Keratinocyte (primary cell): ENCODE measurements around the gene EML2. TPM values are rescaled to one million over a fixed set of nuclear protein-coding genes. Genes with fewer than 3 reads are reported as not detected.
A peak's percentile ranks its signal among the peaks of the same experiment; 100 is the strongest.

ENCODE experiments used
- DNase-seq: peaks from one replicate; pipeline ENCODE4 v3.0.0-alpha.2; 2011; ENCODE audit warnings: low read depth, missing footprints, low spot score
- FAIRE-seq: peaks from 2 replicates; lab custom pipeline; 2011; peaks lifted over from hg19 to GRCh38; lab: Jason Lieb, UNC
- H2AFZ ChIP-seq: 2 replicates; pipeline ENCODE4 v1.6.0; 2012; ENCODE audit warnings: low read length, control low read depth, inconsistent platforms; ENCODE audit not compliant: control insufficient read depth
- H3K27ac ChIP-seq: 2 replicates; pipeline ENCODE4 v1.5.1; 2011; ENCODE audit warnings: low read length; ENCODE audit not compliant: control insufficient read depth, insufficient read depth
- H3K27me3 ChIP-seq: 3 replicates; pipeline ENCODE4 v1.6.0; 2011; ENCODE audit warnings: low read length; ENCODE audit not compliant: control insufficient read depth, insufficient read depth; ENCODE audit errors: extremely low read depth
- H3K36me3 ChIP-seq, 2 experiments: 2 replicates in 1 of 2; 3 replicates in 1 of 2; pipeline ENCODE4 v1.5.1; 2011; ENCODE audit warnings: low read length in 2 of 2, mild to moderate bottlenecking in 1 of 2; ENCODE audit not compliant: control insufficient read depth in 2 of 2, insufficient read depth in 2 of 2; ENCODE audit errors: extremely low read depth in 1 of 2
- H3K4me1 ChIP-seq: 3 replicates; pipeline ENCODE4 v1.5.1; 2011; ENCODE audit warnings: low read length; ENCODE audit not compliant: control insufficient read depth, insufficient read depth; ENCODE audit errors: extremely low read depth
- H3K4me2 ChIP-seq: 3 replicates; pipeline ENCODE4 v1.6.0; 2011; ENCODE audit warnings: low read depth, low read length; ENCODE audit not compliant: control insufficient read depth, insufficient read depth; ENCODE audit errors: extremely low read depth
- H3K4me3 ChIP-seq, 3 experiments: fragments of 200-600 bp in 1 of 3; sonication (generic) in 1 of 3; 2 replicates in 2 of 3; 3 replicates in 1 of 3; pipeline ENCODE4 v1.5.1; 2011 to 2016; ENCODE audit warnings: low read length in 3 of 3, mild to moderate bottlenecking in 3 of 3, control low read depth in 2 of 3, inconsistent platforms in 1 of 3, low read depth in 1 of 3, mixed read lengths in 1 of 3, mixed run types in 1 of 3, moderate library complexity in 1 of 3; ENCODE audit not compliant: control insufficient read depth in 2 of 3, insufficient read depth in 2 of 3; ENCODE audit errors: extremely low read depth in 1 of 3
- H3K79me2 ChIP-seq: 2 replicates; pipeline ENCODE4 v1.6.0; 2012; ENCODE audit warnings: low read length; ENCODE audit not compliant: control insufficient read depth, insufficient read depth
- H3K9ac ChIP-seq: 3 replicates; pipeline ENCODE4 v1.6.0; 2011; ENCODE audit warnings: low read length; ENCODE audit not compliant: control insufficient read depth, insufficient read depth; ENCODE audit errors: extremely low read depth
- H3K9me1 ChIP-seq: 3 replicates; pipeline ENCODE4 v1.6.0; 2011; ENCODE audit warnings: low read length; ENCODE audit not compliant: control insufficient read depth, insufficient read depth; ENCODE audit errors: extremely low read depth
- H3K9me3 ChIP-seq: 2 replicates; pipeline ENCODE4 v1.5.1; 2012; ENCODE audit warnings: low read depth, low read length; ENCODE audit not compliant: control insufficient read depth
- H4K20me1 ChIP-seq: 3 replicates; pipeline ENCODE4 v1.6.0; 2011; ENCODE audit warnings: low read length; ENCODE audit not compliant: control insufficient read depth, insufficient read depth; ENCODE audit errors: extremely low read depth
- EZH2 ChIP-seq: IDR thresholded peaks from one replicate; pipeline ENCODE4 v1.6.1; 2012; ENCODE audit warnings: inconsistent platforms, mild to moderate bottlenecking, low read length, moderate library complexity
- dilution Hi-C: fragments of 300-500 bp; cut with MboI; formaldehyde crosslinking; loops from one replicate; pipeline ENCODE4 v1.7.0; 2020; ENCODE audit warnings: low sequenced_read_pairs; ENCODE audit not compliant: extremely low pct_ligation_motif_present
- polyA plus RNA-seq, 5 experiments: library from polyadenylated mRNA; depleted of rRNA in 3 of 5; stranded (reverse) in 3 of 5; stranded (forward) in 1 of 5; unstranded in 1 of 5; fragments of >200 nt; gene quantifications; 1 replicate in 1 of 5; 2 replicates in 3 of 5; 3 replicates in 1 of 5; pipeline versions ENCODE4 v1.2.1 to v1.2.3, GENCODE V29; 2011 to 2012; ENCODE audit warnings: missing spikeins in 2 of 5, low read depth in 1 of 5, low replicate concordance in 1 of 5
- TF ChIP-seq, protein P1 (sequence below), 3 experiments: IDR thresholded peaks in 1 of 3; conservative IDR thresholded peaks in 1 of 3; optimal IDR thresholded peaks in 1 of 3; 2 replicates in 2 of 3; 3 replicates in 1 of 3; pipeline versions ENCODE3 to v1.5.1; 2011; ENCODE audit warnings: low read length in 3 of 3, mild to moderate bottlenecking in 3 of 3, moderate library complexity in 2 of 3, control low read depth in 1 of 3, inconsistent platforms in 1 of 3; ENCODE audit not compliant: insufficient read depth in 2 of 3; ENCODE audit errors: extremely low read depth in 1 of 3

EML2 gene
- polyA plus RNA-seq, 1 donor (not counting 4 experiments of a cell fraction or from before 2014, with no cell fraction given), result 43.4 TPM

DNA sequence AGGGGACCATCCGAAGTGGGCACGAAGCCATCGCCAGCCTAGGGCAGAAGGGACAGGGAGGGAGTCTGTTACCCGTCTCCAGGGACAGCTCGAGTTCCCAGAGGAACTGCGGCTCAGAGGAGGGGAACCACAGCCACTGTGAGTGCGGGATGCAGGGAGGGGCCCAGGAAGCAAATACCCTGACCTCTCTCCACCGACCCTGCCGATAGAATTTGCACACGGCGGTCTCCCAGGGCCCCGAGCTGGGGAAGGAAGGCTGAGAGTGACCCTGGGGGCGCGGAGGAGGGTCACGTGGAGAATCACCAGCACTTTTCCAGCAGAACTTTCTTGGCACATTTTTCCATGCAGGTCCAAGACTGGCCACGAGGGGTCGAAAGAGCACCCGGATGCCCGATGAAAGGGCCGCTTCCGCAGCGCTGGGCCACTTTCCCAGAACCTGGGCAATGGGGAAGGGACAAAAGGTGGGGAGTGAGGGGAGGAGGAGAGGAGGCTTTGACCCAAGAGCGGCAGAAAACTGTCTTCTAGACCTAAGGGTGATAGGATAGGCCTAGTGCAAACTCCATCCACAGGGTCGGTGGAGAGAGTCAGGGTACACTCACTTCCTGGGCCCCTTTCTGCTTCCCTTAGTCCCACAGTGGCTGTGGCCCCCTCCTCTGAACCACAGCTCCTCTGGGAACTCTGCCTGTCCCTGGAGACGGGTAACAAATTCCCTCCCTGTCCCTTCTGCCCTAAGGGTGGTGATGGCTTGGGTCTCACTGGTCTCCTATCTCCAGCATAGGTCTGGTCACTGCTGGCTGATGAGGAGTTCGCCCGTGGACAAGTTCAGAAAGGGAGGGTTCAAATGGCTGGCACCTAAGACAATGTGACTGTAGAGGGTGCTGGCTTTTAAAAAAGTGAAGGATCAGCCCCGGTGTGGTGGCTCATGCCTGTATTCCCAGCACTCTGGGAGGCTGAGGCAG is 31.8 kb downstream of the EML2 start:
- no peaks in the 10 kb centered on the region for H4K20me1 ChIP-seq
- DNase-seq (no peak), FAIRE-seq (peak; percentile 39)
- peaks cover 8% of the 10 kb centered on the region for H3K4me1 ChIP-seq
- peak overlapping the region; percentile 33 for H3K9ac ChIP-seq
- H3K79me2 ChIP-seq, result no peaks in the 10 kb centered on the region
- no peak overlapping the region for H3K27ac ChIP-seq
- H3K36me3 ChIP-seq, result peaks cover 6 to 11% of the 10 kb centered on the region in 2 experiments
- no peak for TF ChIP-seq EZH2
- TF ChIP-seq, protein P1, sequence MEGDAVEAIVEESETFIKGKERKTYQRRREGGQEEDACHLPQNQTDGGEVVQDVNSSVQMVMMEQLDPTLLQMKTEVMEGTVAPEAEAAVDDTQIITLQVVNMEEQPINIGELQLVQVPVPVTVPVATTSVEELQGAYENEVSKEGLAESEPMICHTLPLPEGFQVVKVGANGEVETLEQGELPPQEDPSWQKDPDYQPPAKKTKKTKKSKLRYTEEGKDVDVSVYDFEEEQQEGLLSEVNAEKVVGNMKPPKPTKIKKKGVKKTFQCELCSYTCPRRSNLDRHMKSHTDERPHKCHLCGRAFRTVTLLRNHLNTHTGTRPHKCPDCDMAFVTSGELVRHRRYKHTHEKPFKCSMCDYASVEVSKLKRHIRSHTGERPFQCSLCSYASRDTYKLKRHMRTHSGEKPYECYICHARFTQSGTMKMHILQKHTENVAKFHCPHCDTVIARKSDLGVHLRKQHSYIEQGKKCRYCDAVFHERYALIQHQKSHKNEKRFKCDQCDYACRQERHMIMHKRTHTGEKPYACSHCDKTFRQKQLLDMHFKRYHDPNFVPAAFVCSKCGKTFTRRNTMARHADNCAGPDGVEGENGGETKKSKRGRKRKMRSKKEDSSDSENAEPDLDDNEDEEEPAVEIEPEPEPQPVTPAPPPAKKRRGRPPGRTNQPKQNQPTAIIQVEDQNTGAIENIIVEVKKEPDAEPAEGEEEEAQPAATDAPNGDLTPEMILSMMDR (optimal IDR thresholded peaks at IDR 0.05 in 1 of 3, IDR thresholded peaks at IDR 0.05 in 1 of 3, conservative IDR thresholded peaks at IDR 0.05 in 1 of 3; ENCODE audit: extremely low read depth in 1 of 3, insufficient read depth in 2 of 3, low read length in 3 of 3), result peak; percentile 81 to 91 (median 89)
- dilution Hi-C loops, result no loop called here
- peak overlapping the region; percentile 68 for H2AFZ ChIP-seq
- no peaks in the 10 kb centered on the region for H3K9me3 ChIP-seq
- H3K9me1 ChIP-seq, result no peaks in the 10 kb centered on the region
- H3K27me3 ChIP-seq, result peaks cover 2% of the 10 kb centered on the region
- peak overlapping the region; percentile 8 for H3K4me2 ChIP-seq
- H3K4me3 ChIP-seq, result peak overlapping the region in 1 of 3 experiments; percentile 31

DNA sequence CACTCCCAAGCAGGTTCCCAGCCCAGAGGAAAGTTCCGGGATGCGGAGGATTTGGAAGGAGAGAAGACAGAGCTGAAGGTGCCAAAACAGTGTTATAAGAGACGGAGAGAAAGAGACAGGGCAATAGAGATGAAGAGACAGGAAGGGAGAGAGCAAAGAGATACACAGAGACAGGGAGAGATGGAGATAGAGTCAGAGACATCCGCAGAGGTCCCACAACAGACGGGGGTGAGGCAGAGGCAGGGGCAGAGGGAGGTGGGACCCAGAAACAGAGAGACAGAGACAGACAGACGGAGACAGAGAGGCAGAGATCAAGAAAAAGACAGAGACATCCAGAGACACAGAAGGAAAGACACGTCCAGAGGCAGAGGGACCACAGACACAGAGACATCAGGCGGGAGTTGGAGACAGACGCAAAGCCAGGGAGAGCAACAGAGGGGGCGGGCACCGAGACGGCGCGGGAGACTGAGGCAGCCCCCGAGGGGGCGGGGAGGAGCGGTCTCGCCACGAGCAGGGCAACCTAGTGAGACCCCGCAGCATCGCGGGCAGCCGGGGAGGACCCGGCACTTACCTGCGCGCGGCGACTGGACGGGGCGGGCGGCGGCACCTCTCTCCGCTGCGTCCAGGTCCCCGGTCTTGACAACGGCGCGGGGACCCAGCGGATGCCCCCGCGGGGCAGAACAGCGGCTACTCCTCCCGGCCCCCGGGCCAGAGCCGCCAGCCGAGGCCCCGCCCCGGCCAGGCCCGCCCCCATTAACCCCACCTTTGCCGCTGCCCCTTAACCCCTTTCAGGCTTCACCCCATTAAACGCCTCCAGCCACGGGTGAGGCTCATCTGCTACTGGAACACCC is 37.4 kb downstream of the EML2 start, which contains the start of gene GPR4:
Gene GPR4, minus strand, starts transcription at position 689 of the 851 bp plus-strand sequence. CDS start 10,346 bp downstream, outside the sequence.
- no peaks in the 10 kb centered on the region for H4K20me1 ChIP-seq
- no peak within 1 kb of the TSS for H3K9ac ChIP-seq
- H3K79me2 ChIP-seq, result no peaks in the 10 kb centered on the region
- no peak within 1 kb of the TSS for H2AFZ ChIP-seq
- dilution Hi-C loops, result no loop called here
- H3K9me1 ChIP-seq, result no peaks in the 10 kb centered on the region
- H3K4me1 ChIP-seq, result peaks cover 7% of the 10 kb centered on the region
- H3K27ac ChIP-seq, result no peak within 1 kb of the TSS
- FAIRE-seq (no peak), DNase-seq (no peak)
- no peaks in the 10 kb centered on the region for H3K36me3 ChIP-seq
- peak within 1 kb of the TSS; percentile 32 for H3K4me2 ChIP-seq
- H3K9me3 ChIP-seq, result no peaks in the 10 kb centered on the region
- peaks cover 51% of the 10 kb centered on the region for H3K27me3 ChIP-seq
- H3K4me3 ChIP-seq, result no peak within 1 kb of the TSS
- peak; percentile 98 for TF ChIP-seq EZH2
- TF ChIP-seq, protein P1 (optimal IDR thresholded peaks at IDR 0.05 in 1 of 3, IDR thresholded peaks at IDR 0.05 in 1 of 3, conservative IDR thresholded peaks at IDR 0.05 in 1 of 3; ENCODE audit: extremely low read depth in 1 of 3, insufficient read depth in 2 of 3, low read length in 3 of 3), result no peak
